ENCODE data around the gene ISY1. TPM values are rescaled to one million over a fixed set of nuclear protein-coding genes. Genes with fewer than 3 reads are reported as not detected.

ISY1 gene
- total and polyA plus RNA-seq, 2 donors from 2014 or later, result 22.4 to 27.1 TPM

DNA sequence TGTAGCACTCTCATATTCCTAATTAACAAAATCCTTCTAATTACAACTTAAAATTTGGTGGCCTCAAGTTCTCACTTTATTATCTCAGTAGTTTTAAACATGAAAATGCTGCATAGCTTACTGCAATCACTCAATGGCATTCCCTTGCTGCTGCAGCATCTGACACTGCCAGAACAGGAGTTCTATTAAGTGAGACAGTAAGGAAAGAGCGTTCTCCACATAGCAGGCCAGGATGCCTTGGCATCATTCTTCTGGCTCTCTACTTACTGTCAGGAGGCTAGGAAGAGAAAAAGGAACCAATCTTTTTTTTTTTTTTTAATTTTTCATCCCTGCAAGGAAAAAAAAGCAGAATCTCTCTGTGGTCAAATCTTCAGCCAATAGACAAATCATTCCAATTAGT is 19.6 kb upstream of the ISY1 start:
- no peak overlapping the region for H3K27ac ChIP-seq (ENCODE audit: low read depth in 2 of 2, low read length in 2 of 2)
- DNase-seq, result no peak
- H3K4me3 ChIP-seq (ENCODE audit: low read length in 3 of 3), result peak overlapping the region in 2 of 3 donors; percentile 16 to 50
- H3K9ac ChIP-seq (ENCODE audit: low read length in 3 of 3), result no peak overlapping the region
- FAIRE-seq, result no peak
- no peaks in the 10 kb centered on the region for H3K27me3 ChIP-seq (ENCODE audit: control insufficient read depth, insufficient read depth, low read length)
- intact Hi-C loops (cut with DNase I), result no loop called here
- H3K4me1 ChIP-seq (ENCODE audit: control insufficient read depth in 2 of 3, insufficient read depth in 2 of 3, low read depth in 1 of 3, low read length in 3 of 3), result peaks cover 0 to 28% (median 21%) of the 10 kb centered on the region in 3 donors
- H3K9me3 ChIP-seq (ENCODE audit: control insufficient read depth in 2 of 3, insufficient read depth in 1 of 3, low read length in 3 of 3), result no peaks in the 10 kb centered on the region
- H3K36me3 ChIP-seq (ENCODE audit: control insufficient read depth in 2 of 3, insufficient read depth in 3 of 3, low read length in 3 of 3), result peaks cover 0 to 2% (median 0%) of the 10 kb centered on the region in 3 donors
- TF ChIP-seq, protein P1, sequence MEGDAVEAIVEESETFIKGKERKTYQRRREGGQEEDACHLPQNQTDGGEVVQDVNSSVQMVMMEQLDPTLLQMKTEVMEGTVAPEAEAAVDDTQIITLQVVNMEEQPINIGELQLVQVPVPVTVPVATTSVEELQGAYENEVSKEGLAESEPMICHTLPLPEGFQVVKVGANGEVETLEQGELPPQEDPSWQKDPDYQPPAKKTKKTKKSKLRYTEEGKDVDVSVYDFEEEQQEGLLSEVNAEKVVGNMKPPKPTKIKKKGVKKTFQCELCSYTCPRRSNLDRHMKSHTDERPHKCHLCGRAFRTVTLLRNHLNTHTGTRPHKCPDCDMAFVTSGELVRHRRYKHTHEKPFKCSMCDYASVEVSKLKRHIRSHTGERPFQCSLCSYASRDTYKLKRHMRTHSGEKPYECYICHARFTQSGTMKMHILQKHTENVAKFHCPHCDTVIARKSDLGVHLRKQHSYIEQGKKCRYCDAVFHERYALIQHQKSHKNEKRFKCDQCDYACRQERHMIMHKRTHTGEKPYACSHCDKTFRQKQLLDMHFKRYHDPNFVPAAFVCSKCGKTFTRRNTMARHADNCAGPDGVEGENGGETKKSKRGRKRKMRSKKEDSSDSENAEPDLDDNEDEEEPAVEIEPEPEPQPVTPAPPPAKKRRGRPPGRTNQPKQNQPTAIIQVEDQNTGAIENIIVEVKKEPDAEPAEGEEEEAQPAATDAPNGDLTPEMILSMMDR (IDR thresholded peaks at IDR 0.05; ENCODE audit: borderline replicate concordance, extremely low read depth, insufficient read depth), result no peak

DNA sequence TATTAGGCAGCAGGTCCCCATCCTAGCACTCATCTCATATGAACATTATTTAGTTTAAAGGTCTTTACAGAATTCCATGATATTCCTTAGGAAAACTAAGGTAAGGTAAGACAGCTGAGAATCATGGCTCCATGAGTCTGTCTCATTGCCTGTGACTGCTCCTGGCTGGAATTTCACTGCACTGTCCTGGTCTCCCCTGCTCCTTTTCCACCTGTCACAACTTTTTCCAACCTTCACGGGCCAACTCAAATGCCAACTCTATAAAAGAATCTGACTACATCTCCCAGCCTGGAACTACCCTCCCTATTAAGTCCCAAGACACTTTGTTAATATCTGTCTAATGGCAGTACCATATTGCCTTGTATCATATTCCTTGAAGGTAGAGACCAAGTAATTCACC is 15.2 kb upstream of the ISY1 start:
- intact Hi-C loops (cut with DNase I), result no loop called here
- H3K9ac ChIP-seq (ENCODE audit: low read length in 3 of 3), result no peak overlapping the region
- peaks cover 0 to 35% (median 34%) of the 10 kb centered on the region in 3 donors for H3K4me1 ChIP-seq (ENCODE audit: control insufficient read depth in 2 of 3, insufficient read depth in 2 of 3, low read depth in 1 of 3, low read length in 3 of 3)
- FAIRE-seq, result no peak
- TF ChIP-seq, protein P1 (IDR thresholded peaks at IDR 0.05; ENCODE audit: borderline replicate concordance, extremely low read depth, insufficient read depth), result no peak
- H3K27ac ChIP-seq (ENCODE audit: low read depth in 2 of 2, low read length in 2 of 2), result no peak overlapping the region
- DNase-seq, result no peak
- no peaks in the 10 kb centered on the region for H3K9me3 ChIP-seq (ENCODE audit: control insufficient read depth in 2 of 3, insufficient read depth in 1 of 3, low read length in 3 of 3)
- no peak overlapping the region for H3K4me3 ChIP-seq (ENCODE audit: low read length in 3 of 3)
- no peaks in the 10 kb centered on the region for H3K27me3 ChIP-seq (ENCODE audit: control insufficient read depth, insufficient read depth, low read length)
- peaks cover 5% of the 10 kb centered on the region in 3 donors for H3K36me3 ChIP-seq (ENCODE audit: control insufficient read depth in 2 of 3, insufficient read depth in 3 of 3, low read length in 3 of 3)

DNA sequence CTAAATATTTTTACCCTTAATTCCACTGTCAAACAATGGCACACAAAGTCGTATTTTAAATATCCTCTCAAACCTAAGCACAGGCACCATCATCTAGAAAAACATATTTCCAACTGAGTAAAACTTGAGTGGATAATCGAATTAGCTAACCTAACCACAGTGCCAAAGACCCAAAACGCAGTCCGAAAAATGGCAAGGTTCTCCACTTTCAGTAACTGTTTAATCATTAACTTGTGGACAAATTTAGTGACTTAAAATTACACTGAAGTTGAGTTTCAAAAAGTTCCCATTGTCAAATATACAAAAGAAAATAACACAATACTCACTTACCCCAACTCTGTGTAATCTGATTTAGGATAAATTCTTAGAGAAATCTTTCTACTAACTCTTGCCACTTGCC is 12.9 kb upstream of the ISY1 start:
- intact Hi-C loops (cut with DNase I), result no loop called here
- Histone ChIP-seq H3K27me3 (ENCODE audit: control insufficient read depth, insufficient read depth, low read length) (no peaks in the 10 kb centered on the region), H3K4me3 (ENCODE audit: low read length in 3 of 3) (peak overlapping the region in 1 of 3 donors; percentile 36), H3K36me3 (ENCODE audit: control insufficient read depth in 2 of 3, insufficient read depth in 3 of 3, low read length in 3 of 3) (peaks cover 7 to 24% (median 17%) of the 10 kb centered on the region in 3 donors), H3K9me3 (ENCODE audit: control insufficient read depth in 2 of 3, insufficient read depth in 1 of 3, low read length in 3 of 3) (no peaks in the 10 kb centered on the region), H3K9ac (ENCODE audit: low read length in 3 of 3) (no peak overlapping the region), H3K4me1 (ENCODE audit: control insufficient read depth in 2 of 3, insufficient read depth in 2 of 3, low read depth in 1 of 3, low read length in 3 of 3) (peaks cover 0 to 31% (median 25%) of the 10 kb centered on the region in 3 donors), H3K27ac (ENCODE audit: low read depth in 2 of 2, low read length in 2 of 2) (no peak overlapping the region)
- TF ChIP-seq, protein P1 (IDR thresholded peaks at IDR 0.05; ENCODE audit: borderline replicate concordance, extremely low read depth, insufficient read depth), result no peak
- no peak for DNase-seq
- FAIRE-seq, result no peak

DNA sequence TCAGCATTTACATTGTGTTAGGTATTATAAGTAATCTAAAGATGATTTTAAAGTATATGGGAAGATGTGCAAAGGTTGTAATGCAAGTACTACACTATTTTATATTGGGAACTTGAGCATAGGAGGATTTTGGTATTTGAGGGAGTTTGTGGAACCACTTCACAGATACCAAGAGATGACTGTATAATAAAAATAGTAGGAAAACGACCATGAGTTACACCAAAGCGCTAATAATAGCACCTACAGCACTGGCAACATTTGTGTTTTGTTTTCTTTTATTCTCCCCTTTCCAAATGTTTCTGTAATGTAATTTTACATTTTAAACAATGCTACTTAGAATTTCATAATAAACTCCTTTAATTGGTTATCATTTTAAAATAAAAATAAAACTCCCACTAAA is 12.3 kb upstream of the ISY1 start:
- H3K36me3 ChIP-seq (ENCODE audit: control insufficient read depth in 2 of 3, insufficient read depth in 3 of 3, low read length in 3 of 3), result peaks cover 5 to 24% (median 17%) of the 10 kb centered on the region in 3 donors
- TF ChIP-seq, protein P1 (IDR thresholded peaks at IDR 0.05; ENCODE audit: borderline replicate concordance, extremely low read depth, insufficient read depth), result no peak
- no peak overlapping the region for H3K9ac ChIP-seq (ENCODE audit: low read length in 3 of 3)
- peaks cover 0 to 26% (median 23%) of the 10 kb centered on the region in 3 donors for H3K4me1 ChIP-seq (ENCODE audit: control insufficient read depth in 2 of 3, insufficient read depth in 2 of 3, low read depth in 1 of 3, low read length in 3 of 3)
- H3K27me3 ChIP-seq (ENCODE audit: control insufficient read depth, insufficient read depth, low read length), result no peaks in the 10 kb centered on the region
- FAIRE-seq (no peak), DNase-seq (no peak)
- no peak overlapping the region for H3K27ac ChIP-seq (ENCODE audit: low read depth in 2 of 2, low read length in 2 of 2)
- intact Hi-C loops (cut with DNase I), result no loop called here
- H3K9me3 ChIP-seq (ENCODE audit: control insufficient read depth in 2 of 3, insufficient read depth in 1 of 3, low read length in 3 of 3), result no peaks in the 10 kb centered on the region
- H3K4me3 ChIP-seq (ENCODE audit: low read length in 3 of 3), result no peak overlapping the region
